Cardiac muscle cell (in vitro differentiated cells and primary cell): ENCODE measurements around the gene FBXO5. TPM values are rescaled to one million over a fixed set of nuclear protein-coding genes. Genes with fewer than 3 reads are reported as not detected.
"Not testable (repeated sequence)": the region's sequence is repeated elsewhere in the genome, so short reads cannot be mapped to it uniquely, and the experiment has no call there.

Experiments used
- DNase-seq, 2 donors: peaks; one replicate each; pipeline versions ENCODE4 v3.0.0 to v3.0.0-alpha.2; 2010 to 2017; ENCODE audit warnings: low read depth in 1 of 2, low spot score in 1 of 2
- H3K27ac ChIP-seq: fragments of 200-600 bp; sonication (generic); 2 replicates; pipeline ENCODE4 v1.5.1; 2016
- H3K27me3 ChIP-seq: fragments of 200-600 bp; sonication (generic); 2 replicates; pipeline ENCODE4 v1.6.0; 2016; ENCODE audit warnings: control low read depth
- H3K36me3 ChIP-seq: fragments of 200-600 bp; sonication (generic); 2 replicates; pipeline ENCODE4 v1.5.1; 2016; ENCODE audit warnings: control low read depth
- H3K4me1 ChIP-seq: fragments of 200-600 bp; sonication (generic); 2 replicates; pipeline ENCODE4 v1.8.1; 2017; ENCODE audit warnings: low read depth, mild to moderate bottlenecking, mixed run types
- H3K4me3 ChIP-seq: fragments of 200-600 bp; sonication (generic); 2 replicates; pipeline ENCODE4 v1.5.1; 2016; ENCODE audit warnings: mild to moderate bottlenecking
- H3K9me3 ChIP-seq: fragments of 200-600 bp; sonication (generic); 2 replicates; pipeline ENCODE4 v1.5.1; 2017; ENCODE audit warnings: low read depth, mild to moderate bottlenecking, control low read depth
- CTCF ChIP-seq: IDR thresholded peaks from 2 replicates; pipeline ENCODE4 v1.5.1; 2012; ENCODE audit warnings: low read depth, mild to moderate bottlenecking, low read length
- polyA plus RNA-seq: library from polyadenylated mRNA; unstranded; fragments of >200 nt; fragmentation: Nextera tagmentation; extraction: Ambion mirVana; gene quantifications from 2 replicates; pipeline ENCODE4 v1.2.1, GENCODE V29; 2016
- total RNA-seq: library from RNA; depleted of rRNA; stranded (reverse); fragments of >200 nt; gene quantifications from 2 replicates; pipeline ENCODE4 v1.2.3, GENCODE V29; 2016

Gene FBXO5
- total and polyA plus RNA-seq, 2 experiments from 2014 or later = 9.6 to 16.6 TPM

GRCh38 chr6:153000243-153000642 lies 17.4 kb upstream of the FBXO5 start:
- DNase-seq = no peak
- no peaks in the 10 kb centered on the region for H3K9me3 ChIP-seq
- TF ChIP-seq CTCF = no peak
- no peak overlapping the region for H3K27ac ChIP-seq
- H3K36me3 ChIP-seq = peaks cover 16% of the 10 kb centered on the region
- H3K4me1 ChIP-seq = peaks cover 18% of the 10 kb centered on the region
- H3K4me3 ChIP-seq = no peak overlapping the region
- H3K27me3 ChIP-seq = no peaks in the 10 kb centered on the region

GRCh38 chr6:152999538-152999937 lies 16.7 kb upstream of the FBXO5 start:
- H3K4me1 ChIP-seq = peaks cover 18% of the 10 kb centered on the region
- DNase-seq, H3K9me3 ChIP-seq, H3K4me3 ChIP-seq, H3K27ac ChIP-seq, H3K27me3 ChIP-seq: not testable (repeated sequence)
- peaks cover 23% of the 10 kb centered on the region for H3K36me3 ChIP-seq

- H3K4me1 ChIP-seq = no peaks in the 10 kb centered on the region
- H3K4me3 ChIP-seq = no peak overlapping the region
- peaks cover 51% of the 10 kb centered on the region for H3K36me3 ChIP-seq
- H3K9me3 ChIP-seq = no peaks in the 10 kb centered on the region
- DNase-seq = no peak
- no peak overlapping the region for H3K27ac ChIP-seq
- H3K27me3 ChIP-seq = no peaks in the 10 kb centered on the region
- TF ChIP-seq CTCF = no peak
Measured at GRCh38 chr6:152993847-152994246, 11.0 kb upstream of the FBXO5 start.

- Histone ChIP-seq H3K4me3 (no peak overlapping the region), H3K9me3 (no peaks in the 10 kb centered on the region), H3K4me1 (no peaks in the 10 kb centered on the region), H3K27ac (no peak overlapping the region), H3K27me3 (no peaks in the 10 kb centered on the region), H3K36me3 (peaks cover 51% of the 10 kb centered on the region)
- no peak for DNase-seq
- TF ChIP-seq CTCF = no peak
Measured at GRCh38 chr6:152993431-152993830, 10.6 kb upstream of the FBXO5 start.

- DNase-seq = no peak
- peaks cover under 1% of the 10 kb centered on the region for H3K4me1 ChIP-seq
Measured at GRCh38 chr6:152986978-152987377, 4.1 kb upstream of the FBXO5 start.

GRCh38 chr6:152985300-152985699 lies 2.5 kb upstream of the FBXO5 start:
- Histone ChIP-seq H3K4me1 (peaks cover 15% of the 10 kb centered on the region), H3K27ac (peak overlapping the region; percentile 88)
- not testable (repeated sequence) for H3K27me3 ChIP-seq, H3K36me3 ChIP-seq, DNase-seq, H3K4me3 ChIP-seq, H3K9me3 ChIP-seq

More at GRCh38 chr6:152986978-152987377, 4.1 kb upstream of the FBXO5 start:
- Histone ChIP-seq H3K36me3 (peaks cover 11% of the 10 kb centered on the region), H3K27me3 (no peaks in the 10 kb centered on the region), H3K4me3 (no peak overlapping the region), H3K9me3 (no peaks in the 10 kb centered on the region), H3K27ac (no peak overlapping the region)
- TF ChIP-seq CTCF = no peak

GRCh38 chr6:152984513-152984872 lies 1.7 kb upstream of the FBXO5 start:
- TF ChIP-seq CTCF = no peak
- H3K4me1 ChIP-seq = peaks cover 17% of the 10 kb centered on the region
- H3K9me3 ChIP-seq = no peaks in the 10 kb centered on the region
- no peak for DNase-seq
- peak overlapping the region; percentile 88 for H3K4me3 ChIP-seq
- no peaks in the 10 kb centered on the region for H3K27me3 ChIP-seq
- no peaks in the 10 kb centered on the region for H3K36me3 ChIP-seq
- H3K27ac ChIP-seq = peak overlapping the region; percentile 88
